GM23338 (cell line): ENCODE measurements around the gene GPRIN1. TPM values are rescaled to one million over a fixed set of nuclear protein-coding genes. Genes with fewer than 3 reads are reported as not detected.

ENCODE experiments used
- ATAC-seq: fragments of 200-7000 bp; cut with Tn5 transposase; 3 replicates; pipeline ENCODE4 v1.9.1; 2020
- DNase-seq: peaks from one replicate; pipeline ENCODE4 v3.0.0-alpha.2; 2015; ENCODE audit warnings: low spot score
- H2AFZ ChIP-seq: fragments of 200-600 bp; sonication (generic); 2 replicates; pipeline ENCODE4 v1.8.0; 2016; ENCODE audit warnings: antibody characterized with exemption, mild to moderate bottlenecking, moderate library complexity
- H3F3A ChIP-seq: fragments of 200-600 bp; sonication (generic); replicated peaks from 2 replicates; pipeline ENCODE4 v1.8.0; 2017; ENCODE audit warnings: antibody characterized with exemption, mixed run types, low read depth
- H3K27ac ChIP-seq: fragments of 200-600 bp; sonication (generic); 2 replicates; pipeline ENCODE4 v1.6.1; 2016; ENCODE audit warnings: low read depth
- H3K27me3 ChIP-seq: fragments of 200-600 bp; sonication (generic); 2 replicates; pipeline ENCODE4 v1.8.0; 2016; ENCODE audit warnings: mild to moderate bottlenecking, mixed run types, moderate library complexity; ENCODE audit not compliant: insufficient read depth
- H3K36me3 ChIP-seq: fragments of 200-600 bp; sonication (generic); 2 replicates; pipeline ENCODE4 v1.8.0; 2016; ENCODE audit warnings: mild to moderate bottlenecking; ENCODE audit not compliant: insufficient read depth
- H3K4me1 ChIP-seq: fragments of 200-600 bp; sonication (generic); 2 replicates; pipeline ENCODE4 v1.8.0; 2016; ENCODE audit warnings: mild to moderate bottlenecking, moderate library complexity; ENCODE audit not compliant: insufficient read depth
- H3K4me2 ChIP-seq: fragments of 200-600 bp; sonication (generic); 2 replicates; pipeline ENCODE4 v1.7.1; 2017; ENCODE audit warnings: mixed run types
- H3K4me3 ChIP-seq: fragments of 200-600 bp; sonication (generic); 2 replicates; pipeline ENCODE4 v1.6.1; 2016; ENCODE audit warnings: mixed run types
- H3K79me2 ChIP-seq: fragments of 200-600 bp; sonication (generic); replicated peaks from 2 replicates; pipeline ENCODE4 v1.8.0; 2017; ENCODE audit warnings: mild to moderate bottlenecking; ENCODE audit not compliant: insufficient read depth
- H3K9me2 ChIP-seq: fragments of 200-600 bp; sonication (generic); 2 replicates; pipeline ENCODE4 v1.8.0; 2017; ENCODE audit not compliant: insufficient read depth
- H4K20me1 ChIP-seq: fragments of 200-600 bp; sonication (generic); replicated peaks from 2 replicates; pipeline ENCODE4 v1.8.0; 2017; ENCODE audit warnings: mild to moderate bottlenecking; ENCODE audit not compliant: insufficient read depth
- H3K27ac Mint-ChIP-seq: 2 replicates; pipeline ENCODE4 v1.8.0; 2020; ENCODE audit warnings: inconsistent platforms, mild to moderate bottlenecking, moderate library complexity, mixed read lengths
- H3K27me3 Mint-ChIP-seq: 3 replicates; pipeline ENCODE4 v1.8.0; 2022; ENCODE audit warnings: low read depth, mild to moderate bottlenecking, moderate library complexity, mixed read lengths, inconsistent platforms; ENCODE audit not compliant: insufficient read depth, poor library complexity
- H3K36me3 Mint-ChIP-seq: 3 replicates; pipeline ENCODE4 v1.8.0; 2021; ENCODE audit warnings: low read depth, mild to moderate bottlenecking, inconsistent platforms, moderate library complexity, mixed read lengths
- H3K4me1 Mint-ChIP-seq: 3 replicates; pipeline ENCODE4 v1.8.0; 2020; ENCODE audit warnings: mild to moderate bottlenecking, inconsistent platforms, mixed read lengths
- H3K4me3 Mint-ChIP-seq: 3 replicates; pipeline ENCODE4 v1.8.0; 2021; ENCODE audit warnings: moderate library complexity, mild to moderate bottlenecking, inconsistent platforms, mixed read lengths
- H3K9me3 Mint-ChIP-seq: 3 replicates; pipeline ENCODE4 v1.8.0; 2020; ENCODE audit warnings: moderate library complexity, mild to moderate bottlenecking, inconsistent platforms, mixed read lengths
- CREB1 ChIP-seq: fragments of 250-450 bp; sonication (Bioruptor Pico); IDR thresholded peaks from 2 replicates; pipeline ENCODE4 v1.5.0; 2020; ENCODE audit warnings: low read depth, mild to moderate bottlenecking, moderate library complexity
- CTCF ChIP-seq, 2 experiments: fragments of 200-600 bp in 1 of 2; sonication (generic) in 1 of 2; conservative IDR thresholded peaks; 2 replicates each; pipeline versions ENCODE4 v1.5.1 to v1.6.1; 2016 to 2017; ENCODE audit warnings: antibody characterized with exemption in 2 of 2, low read depth in 2 of 2, mild to moderate bottlenecking in 2 of 2, moderate library complexity in 1 of 2
- EZH2 ChIP-seq: fragments of 200-600 bp; sonication (generic); IDR thresholded peaks from one replicate; pipeline ENCODE4 v1.8.0; 2017; ENCODE audit warnings: antibody characterized with exemption, mild to moderate bottlenecking, low read depth; ENCODE audit not compliant: unreplicated experiment
- EZH2phosphoT487 ChIP-seq: fragments of 200-600 bp; sonication (generic); IDR thresholded peaks from one replicate; pipeline ENCODE4 v1.8.1; 2018; ENCODE audit warnings: antibody characterized with exemption; ENCODE audit not compliant: unreplicated experiment
- JUNB ChIP-seq: IDR thresholded peaks from one replicate; pipeline ENCODE4 v1.6.1; 2016; ENCODE audit warnings: antibody characterized with exemption; ENCODE audit not compliant: unreplicated experiment
- NANOG ChIP-seq: IDR thresholded peaks from 2 replicates; pipeline ENCODE4 v1.6.1; 2016; ENCODE audit warnings: antibody characterized with exemption, borderline replicate concordance
- POLR2AphosphoS5 ChIP-seq: IDR thresholded peaks from 2 replicates; pipeline ENCODE4 v1.6.1; 2016; ENCODE audit warnings: antibody characterized with exemption, low read depth
- REST ChIP-seq: IDR thresholded peaks from one replicate; pipeline ENCODE4 v1.6.1; 2018; ENCODE audit warnings: antibody characterized with exemption; ENCODE audit not compliant: unreplicated experiment
- STAT1 ChIP-seq: IDR thresholded peaks from one replicate; pipeline ENCODE4 v1.6.1; 2016; ENCODE audit warnings: antibody characterized with exemption; ENCODE audit not compliant: unreplicated experiment
- ZNF114 ChIP-seq: fragments of 250-450 bp; sonication (Bioruptor Pico); IDR thresholded peaks from 2 replicates; pipeline ENCODE4 v1.5.0; 2020; ENCODE audit warnings: mild to moderate bottlenecking, moderate library complexity
- ZNF331 ChIP-seq: fragments of 250-450 bp; sonication (Bioruptor Pico); IDR thresholded peaks from 2 replicates; pipeline ENCODE4 v1.5.0; 2020; ENCODE audit warnings: low read depth, mild to moderate bottlenecking, moderate library complexity
- ZNF462 ChIP-seq: fragments of 250-450 bp; sonication (Bioruptor Pico); IDR thresholded peaks from 2 replicates; pipeline ENCODE4 v1.5.0; 2020; ENCODE audit warnings: mild to moderate bottlenecking, moderate library complexity
- polyA plus RNA-seq: library from polyadenylated mRNA; unstranded; fragments of >200 nt; fragmentation: Nextera tagmentation; extraction: Ambion mirVana; gene quantifications from 2 replicates; pipeline ENCODE4 v1.2.1, GENCODE V29; 2016
- total RNA-seq: library from RNA; depleted of rRNA; stranded (reverse); fragments of >200 nt; shearing (Covaris generic); gene quantifications from 2 replicates; pipeline ENCODE4 v1.2.3, GENCODE V29; 2014
- TF ChIP-seq, protein P1 (sequence below): IDR thresholded peaks from 2 replicates; pipeline ENCODE4 v1.6.1; 2016; ENCODE audit warnings: antibody characterized with exemption

Gene GPRIN1
- total and polyA plus RNA-seq, 2 experiments from 2014 or later, result 3.8 to 14.6 TPM

- Mint-ChIP-seq H3K9me3 (peaks cover 4% of the 10 kb centered on the region; the same call in 2 of the 3 replicates), H3K27ac (no peak overlapping the region), H3K4me1 (peaks cover 37% of the 10 kb centered on the region), H3K36me3 (no peaks in the 10 kb centered on the region), H3K4me3 (no peak overlapping the region), H3K27me3 (peaks cover 21% of the 10 kb centered on the region)
- H3K4me3 ChIP-seq, result no peak overlapping the region
- no peaks in the 10 kb centered on the region for H3K9me2 ChIP-seq
- no peaks in the 10 kb centered on the region for H3K4me1 ChIP-seq
- H2AFZ ChIP-seq, result no peak overlapping the region
- H3F3A ChIP-seq, result no peaks in the 10 kb centered on the region
- DNase-seq, result no peak
- H3K36me3 ChIP-seq, result no peaks in the 10 kb centered on the region
- no peaks in the 10 kb centered on the region for H3K27me3 ChIP-seq
- H3K27ac ChIP-seq, result no peak overlapping the region
- no peak overlapping the region for H3K4me2 ChIP-seq
- no peak for ATAC-seq
- no peaks in the 10 kb centered on the region for H3K79me2 ChIP-seq
- no peaks in the 10 kb centered on the region for H4K20me1 ChIP-seq
- TF ChIP-seq, protein P1, sequence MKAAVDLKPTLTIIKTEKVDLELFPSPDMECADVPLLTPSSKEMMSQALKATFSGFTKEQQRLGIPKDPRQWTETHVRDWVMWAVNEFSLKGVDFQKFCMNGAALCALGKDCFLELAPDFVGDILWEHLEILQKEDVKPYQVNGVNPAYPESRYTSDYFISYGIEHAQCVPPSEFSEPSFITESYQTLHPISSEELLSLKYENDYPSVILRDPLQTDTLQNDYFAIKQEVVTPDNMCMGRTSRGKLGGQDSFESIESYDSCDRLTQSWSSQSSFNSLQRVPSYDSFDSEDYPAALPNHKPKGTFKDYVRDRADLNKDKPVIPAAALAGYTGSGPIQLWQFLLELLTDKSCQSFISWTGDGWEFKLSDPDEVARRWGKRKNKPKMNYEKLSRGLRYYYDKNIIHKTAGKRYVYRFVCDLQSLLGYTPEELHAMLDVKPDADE, result no peak
- no peak for TF ChIP-seq CTCF (conservative IDR thresholded peaks at IDR 0.05; ENCODE audit: low read depth in 2 of 2)
- no peak for TF ChIP-seq STAT1
- no peak for TF ChIP-seq EZH2
- TF ChIP-seq POLR2AphosphoS5, result no peak
- TF ChIP-seq JUNB, result no peak
- TF ChIP-seq ZNF114 (CRISPR knock-in tag), result no peak
- no peak for TF ChIP-seq NANOG
- no peak for TF ChIP-seq REST
- no peak for TF ChIP-seq EZH2phosphoT487
- no peak for TF ChIP-seq ZNF331
- TF ChIP-seq ZNF462, result no peak
- no peak for TF ChIP-seq CREB1
Observed at GRCh38 chr5:176639981-176640380, 30.0 kb upstream of the GPRIN1 start.
